ENCODE measurements around the gene MPP3.

GRCh38 chr17:43769426-43769825, 63.5 kb downstream of the MPP3 start:
- TF ChIP-seq POLR2AphosphoS5 (IDR thresholded peaks at IDR 0.05; ENCODE audit: borderline replicate concordance, low read depth, low read length) (no peak), EZH2 (IDR thresholded peaks at IDR 0.05) (no peak)

All from SK-N-MC (cell line).